Ecto neural progenitor cell (in vitro differentiated cells): ENCODE data around the gene CHD9.
"Not testable (repeated sequence)": the region's sequence is repeated elsewhere in the genome, so short reads cannot be mapped to it uniquely, and the experiment has no call there.

ENCODE experiments used
- DNase-seq: peaks from one replicate; pipeline ENCODE4 v3.0.0-alpha.2; 2018; ENCODE audit warnings: low spot score

CHD9 gene

GRCh38 chr16:53282328-53282727, 227.5 kb downstream of the CHD9 start:
- DNase-seq = no peak

DNA sequence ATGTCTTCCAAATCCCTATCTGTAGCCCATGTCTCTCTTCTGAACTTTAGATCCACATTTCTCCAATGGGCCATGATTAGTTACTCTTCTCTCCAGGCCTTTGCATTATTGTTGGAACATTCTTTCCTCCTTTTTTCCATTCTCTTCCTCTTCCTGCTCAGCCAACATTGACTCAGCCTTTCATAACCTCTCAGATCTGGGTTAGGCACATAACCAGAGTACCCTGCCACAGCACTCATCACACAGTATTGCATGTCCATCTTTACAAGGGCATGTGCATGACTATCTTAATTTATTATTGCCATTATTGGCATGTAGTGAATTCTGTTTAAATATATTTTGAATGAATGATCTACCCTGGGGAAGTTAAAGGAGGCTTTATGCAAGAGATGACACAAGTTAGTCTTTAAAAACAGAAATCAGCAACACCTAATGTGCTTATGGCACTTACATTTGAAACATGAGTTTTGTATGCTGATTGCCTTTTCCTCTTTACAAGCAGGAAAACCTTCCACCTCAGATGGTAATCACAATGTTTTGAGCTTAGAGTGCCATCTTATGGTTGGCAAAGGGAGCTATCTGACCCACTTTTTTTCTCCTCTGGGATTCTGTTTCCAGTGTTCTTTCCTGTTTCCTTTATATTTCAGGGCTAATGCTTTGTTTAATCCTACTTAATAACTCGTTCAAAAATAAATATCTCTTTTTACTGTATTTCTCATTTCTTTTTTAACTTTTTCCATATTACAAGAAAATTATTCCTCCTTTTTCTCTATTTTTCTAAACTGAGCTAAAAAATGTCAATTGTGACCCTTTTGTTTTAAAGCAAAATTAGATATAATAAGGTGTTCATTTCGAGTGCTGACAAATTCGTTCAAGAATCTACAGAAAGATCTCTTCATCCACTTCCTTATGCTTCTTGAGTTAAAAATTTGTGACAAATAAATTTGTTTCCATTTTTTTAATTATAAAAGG, 228.5 kb downstream of the CHD9 start:
- no peak for DNase-seq

DNA sequence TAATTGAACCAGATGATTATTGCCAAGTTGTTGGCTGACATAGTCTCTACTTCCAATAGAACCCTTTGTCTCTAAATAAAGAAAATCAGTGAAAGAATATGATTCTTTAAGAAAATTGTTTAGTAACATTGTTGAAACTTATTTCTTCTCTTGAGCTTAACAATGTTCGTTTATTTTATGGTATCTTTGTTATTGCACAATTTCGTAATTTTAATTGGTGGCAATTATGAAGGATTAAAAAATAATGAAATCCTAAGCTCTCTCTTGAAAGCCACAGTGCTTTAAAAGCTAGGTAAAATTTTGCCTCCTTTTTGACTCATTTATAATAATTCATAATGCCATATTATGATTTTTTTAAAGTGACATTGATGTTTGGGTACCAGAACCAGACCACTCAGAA, 230.4 kb downstream of the CHD9 start:
- DNase-seq = no peak

GRCh38 chr16:53290520-53290919, 235.7 kb downstream of the CHD9 start:
- DNase-seq = no peak

- DNase-seq = no peak
These were observed 237.1 kb downstream of the CHD9 start for GRCh38 chr16:53291757-53292392.

- no peak for DNase-seq
These were observed 242.7 kb downstream of the CHD9 start for GRCh38 chr16:53297477-53297876.

DNA sequence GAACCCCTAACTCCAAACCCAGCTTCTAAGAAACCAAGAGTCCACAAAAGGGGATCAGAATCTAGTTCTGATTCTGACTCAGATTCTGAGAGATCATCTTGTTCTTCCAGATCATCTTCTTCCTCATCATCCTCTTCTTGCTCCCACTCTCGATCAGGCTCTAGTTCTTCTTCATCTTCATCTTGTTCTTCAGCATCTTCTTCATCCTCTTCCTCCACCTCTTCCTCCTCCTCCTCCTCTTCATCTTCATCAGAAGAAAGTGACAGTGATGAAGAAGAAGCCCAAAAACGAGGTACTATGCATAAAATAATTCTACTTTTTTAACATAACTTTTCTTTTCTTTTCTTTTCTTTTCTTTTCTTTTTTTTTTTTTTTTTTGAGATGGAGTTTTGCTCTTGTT, 249.5 kb downstream of the CHD9 start:
- DNase-seq = no peak

DNA sequence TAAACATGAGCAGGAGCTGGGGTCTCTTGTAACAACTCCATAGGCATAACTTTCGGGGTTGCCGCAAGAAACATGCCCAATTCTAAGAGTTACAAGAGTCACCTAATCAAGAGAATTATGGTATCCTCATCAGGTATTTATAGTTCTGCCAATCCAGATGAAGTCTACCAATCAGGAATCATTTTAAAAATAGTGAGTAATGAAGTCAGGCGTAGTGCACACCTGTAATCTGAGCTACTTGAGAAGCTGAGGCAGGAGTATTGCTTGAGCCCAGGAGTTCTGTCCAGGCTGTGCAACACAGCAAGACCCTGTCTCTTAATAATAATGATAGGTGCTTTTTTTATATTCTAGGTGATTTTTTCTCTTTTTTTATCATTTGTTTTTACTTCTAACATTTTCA, 251.0 kb downstream of the CHD9 start:
- no peak for DNase-seq

GRCh38 chr16:53309457-53309856, 254.7 kb downstream of the CHD9 start:
- no peak for DNase-seq

- no peak for DNase-seq
These were observed 266.2 kb downstream of the CHD9 start for GRCh38 chr16:53320992-53321391.

- no peak for DNase-seq
These were observed 269.1 kb downstream of the CHD9 start for GRCh38 chr16:53323924-53324323.

- not testable (repeated sequence) for DNase-seq
These were observed 276.2 kb downstream of the CHD9 start for GRCh38 chr16:53330991-53331390.

DNA sequence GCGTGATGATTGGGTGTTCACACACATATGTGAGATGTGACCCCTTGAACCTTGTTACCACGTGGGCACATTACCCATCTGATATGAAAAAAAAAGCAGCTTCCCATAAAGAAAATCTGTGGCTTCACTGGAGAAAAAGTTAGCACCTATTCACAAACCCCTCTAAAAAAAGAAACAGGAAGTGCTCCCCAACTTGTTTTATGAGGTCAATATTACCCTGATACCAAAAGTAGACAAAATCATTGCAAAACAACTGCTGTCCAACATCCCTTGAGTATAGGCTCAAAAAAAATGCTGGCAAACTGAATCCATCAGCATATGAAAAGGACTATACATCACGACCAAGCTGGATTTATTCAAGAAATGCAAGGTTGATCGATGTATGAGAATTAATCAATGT, 279.8 kb downstream of the CHD9 start:
- no peak for DNase-seq

DNA sequence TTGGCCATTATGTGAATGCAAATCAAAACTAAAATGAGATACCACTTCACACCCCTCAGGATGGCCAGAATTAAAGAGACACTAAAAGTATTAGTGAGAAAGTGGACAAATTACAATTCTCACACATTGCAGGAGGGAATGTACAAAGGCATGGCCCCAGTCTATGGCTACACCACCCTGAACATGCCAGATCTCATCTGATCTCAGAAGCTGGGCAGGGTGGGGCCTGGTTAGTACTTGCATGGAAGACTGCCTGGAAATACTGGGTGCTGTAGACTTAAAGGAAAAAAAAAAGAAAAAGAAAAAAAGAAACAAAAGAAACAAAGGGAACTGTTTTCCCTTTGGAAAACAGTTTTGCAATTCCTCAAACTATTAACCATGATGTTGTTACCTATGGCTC, 282.5 kb downstream of the CHD9 start:
- no peak for DNase-seq

GRCh38 chr16:53341792-53342191, 287.0 kb downstream of the CHD9 start:
- DNase-seq = no peak

- no peak for DNase-seq
These were observed 300.3 kb downstream of the CHD9 start for GRCh38 chr16:53355064-53355463.

DNA sequence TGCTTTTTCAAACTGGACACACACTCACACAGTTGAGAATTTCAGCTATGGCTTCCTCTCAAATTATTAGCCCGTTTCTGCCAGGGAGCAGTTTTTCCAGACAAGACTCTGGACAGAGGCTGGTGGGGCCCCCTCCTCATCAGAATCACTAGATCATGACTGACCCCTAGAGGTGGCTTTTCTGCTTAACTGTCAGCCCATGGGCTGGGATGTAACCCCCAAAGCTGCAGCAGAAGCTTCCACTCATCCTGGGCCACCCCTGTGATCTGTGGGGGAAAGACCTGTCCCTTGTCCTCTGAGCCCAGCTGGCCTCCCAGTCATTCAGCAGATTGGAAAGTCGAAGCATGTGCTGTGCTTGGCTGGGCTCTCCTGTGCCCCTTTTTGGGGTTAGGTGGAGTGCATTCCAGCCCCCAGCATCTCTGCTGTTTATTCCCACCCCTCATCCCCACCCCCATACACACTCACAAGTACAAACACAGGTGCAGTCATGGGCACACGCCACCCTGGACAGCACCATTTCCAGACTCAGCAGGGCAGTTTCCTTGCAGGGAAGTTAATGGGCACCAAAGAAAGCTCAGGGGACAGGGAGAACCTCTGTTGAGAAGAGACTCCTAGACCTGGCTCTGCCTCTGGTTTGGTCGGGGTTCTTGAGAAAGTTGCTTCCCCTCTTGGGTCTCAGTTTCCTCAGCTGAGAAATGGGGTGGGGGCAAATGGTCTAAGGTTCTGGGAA, 301.9 kb downstream of the CHD9 start:
- no peak for DNase-seq

GRCh38 chr16:53357208-53357586, 302.4 kb downstream of the CHD9 start:
- no peak for DNase-seq

- no peak for DNase-seq
These were observed 303.2 kb downstream of the CHD9 start for GRCh38 chr16:53357955-53358354.

GRCh38 chr16:53358884-53359283, 304.1 kb downstream of the CHD9 start:
- DNase-seq = no peak

DNA sequence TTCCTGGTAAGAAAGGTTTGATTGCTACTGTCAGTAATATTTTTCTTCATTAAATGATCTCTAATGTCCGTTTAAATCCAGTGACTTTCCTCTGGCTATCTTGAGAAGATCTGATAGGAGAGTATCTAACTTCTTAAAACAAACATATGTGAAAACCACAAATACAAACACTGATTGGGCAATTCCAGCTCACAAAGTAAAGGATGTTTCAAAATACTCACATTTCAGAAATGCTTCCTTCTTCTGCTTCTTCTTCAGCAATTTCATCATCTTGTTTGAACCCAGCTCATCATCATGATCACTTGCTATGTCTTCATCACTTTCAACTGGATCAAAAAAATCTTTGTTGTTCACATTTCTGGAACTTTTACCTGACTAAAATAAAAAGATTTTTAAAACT, 315.1 kb downstream of the CHD9 start:
- no peak for DNase-seq

DNA sequence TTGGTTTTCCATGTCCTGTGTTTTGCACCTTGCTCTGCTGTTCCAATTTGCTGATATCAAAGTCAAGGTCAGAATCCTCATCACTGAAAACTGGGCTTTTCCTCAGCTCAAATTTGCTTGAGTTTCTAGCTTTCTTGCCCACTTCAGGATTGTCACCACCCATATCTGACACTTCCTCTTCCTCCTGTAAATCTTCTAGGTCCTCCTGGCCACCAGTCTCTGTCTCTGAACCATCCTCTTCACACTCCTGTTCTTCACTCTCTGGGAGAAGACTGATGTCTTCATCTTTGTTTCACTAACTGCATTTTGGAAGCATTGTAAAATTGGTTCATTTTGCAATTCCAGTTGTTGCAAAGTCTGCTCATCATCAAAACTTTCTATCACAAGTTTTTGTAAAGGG, 316.0 kb downstream of the CHD9 start:
- DNase-seq = no peak
